ENCODE measurements around the gene TNXB.
"Not testable (repeated sequence)": the region's sequence is repeated elsewhere in the genome, so short reads cannot be mapped to it uniquely, and the experiment has no call there.

The TNXB gene

DNA sequence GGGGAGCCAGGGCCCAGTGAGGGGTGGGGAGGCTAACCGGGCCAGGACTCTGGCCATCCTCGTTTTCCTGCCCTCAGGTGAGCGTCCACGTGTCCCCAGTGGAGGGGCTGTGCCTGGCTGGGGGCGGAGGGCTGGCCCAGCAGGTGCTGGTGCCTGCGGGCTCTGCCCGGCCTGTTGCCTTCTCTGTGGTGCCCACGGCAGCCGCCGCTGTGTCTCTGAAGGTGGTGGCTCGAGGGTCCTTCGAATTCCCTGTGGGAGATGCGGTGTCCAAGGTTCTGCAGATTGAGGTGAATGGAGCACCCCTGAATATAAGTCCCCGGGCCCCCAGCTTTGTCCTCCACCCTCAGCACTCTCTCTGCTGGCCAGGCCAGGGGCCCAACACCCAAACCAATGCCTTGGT is 114.7 kb downstream of the TNXB start:
- H3K4me1 ChIP-seq (ENCODE audit: insufficient read depth, low read length); H3K36me3 ChIP-seq (ENCODE audit: insufficient read depth, low read length); H3K9me3 ChIP-seq (ENCODE audit: control insufficient read depth, insufficient read depth, low read length): not testable (repeated sequence)

More for the DNA sequence above, 114.7 kb downstream of the TNXB start:
- not testable (repeated sequence) for H3K9ac ChIP-seq (ENCODE audit: low read depth, low read length)

Measured in ES-I3 (cell line).